Lower leg skin (tissue), 3 donors: ENCODE data around the gene PTPRN2.

Experiments used
- POLR2A ChIP-seq, 2 donors: fragments of 450-650 bp; IDR thresholded peaks; one replicate each; pipeline ENCODE4 v1.6.1; 2016 to 2017; ENCODE audit warnings: antibody characterized with exemption in 2 of 2, mild to moderate bottlenecking in 1 of 2, moderate library complexity in 1 of 2
- TF ChIP-seq, protein P1 (sequence below), 3 donors: fragments of 450-650 bp; IDR thresholded peaks; one replicate each; pipeline ENCODE4 v1.5.1; 2016; ENCODE audit warnings: antibody characterized with exemption in 3 of 3, mild to moderate bottlenecking in 3 of 3, moderate library complexity in 2 of 3

DNA sequence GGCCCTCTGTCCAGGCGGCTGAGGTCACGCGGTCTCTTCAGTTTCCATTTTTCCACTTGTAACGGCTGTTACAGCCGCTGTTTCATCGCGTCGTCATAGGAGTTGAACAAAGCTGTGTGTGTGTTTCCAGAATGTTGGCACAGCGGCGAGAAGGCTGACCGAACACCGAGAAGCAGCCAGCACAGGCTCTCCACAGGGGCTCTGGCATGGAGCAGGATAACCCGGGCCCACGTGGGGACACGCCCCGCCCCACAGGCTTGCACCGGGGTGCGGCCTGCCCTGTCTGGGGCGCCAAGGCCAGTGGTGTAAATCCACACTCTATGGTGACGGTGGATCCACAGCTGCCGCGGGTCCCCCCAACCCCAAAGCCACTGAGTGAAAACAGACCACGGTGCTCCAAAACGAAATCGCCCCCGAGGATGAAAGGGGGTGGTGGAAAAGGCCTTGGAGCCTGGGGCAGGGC, 802.6 kb downstream of the PTPRN2 start:
- TF ChIP-seq, protein P1, sequence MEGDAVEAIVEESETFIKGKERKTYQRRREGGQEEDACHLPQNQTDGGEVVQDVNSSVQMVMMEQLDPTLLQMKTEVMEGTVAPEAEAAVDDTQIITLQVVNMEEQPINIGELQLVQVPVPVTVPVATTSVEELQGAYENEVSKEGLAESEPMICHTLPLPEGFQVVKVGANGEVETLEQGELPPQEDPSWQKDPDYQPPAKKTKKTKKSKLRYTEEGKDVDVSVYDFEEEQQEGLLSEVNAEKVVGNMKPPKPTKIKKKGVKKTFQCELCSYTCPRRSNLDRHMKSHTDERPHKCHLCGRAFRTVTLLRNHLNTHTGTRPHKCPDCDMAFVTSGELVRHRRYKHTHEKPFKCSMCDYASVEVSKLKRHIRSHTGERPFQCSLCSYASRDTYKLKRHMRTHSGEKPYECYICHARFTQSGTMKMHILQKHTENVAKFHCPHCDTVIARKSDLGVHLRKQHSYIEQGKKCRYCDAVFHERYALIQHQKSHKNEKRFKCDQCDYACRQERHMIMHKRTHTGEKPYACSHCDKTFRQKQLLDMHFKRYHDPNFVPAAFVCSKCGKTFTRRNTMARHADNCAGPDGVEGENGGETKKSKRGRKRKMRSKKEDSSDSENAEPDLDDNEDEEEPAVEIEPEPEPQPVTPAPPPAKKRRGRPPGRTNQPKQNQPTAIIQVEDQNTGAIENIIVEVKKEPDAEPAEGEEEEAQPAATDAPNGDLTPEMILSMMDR (IDR thresholded peaks at IDR 0.05): no peak
- TF ChIP-seq POLR2A (IDR thresholded peaks at IDR 0.05): no peak
